Stimulated activated CD8-positive, alpha-beta memory T cell treated with anti-CD3 and anti-CD28 coated beads, Interleukin-7, amount 100 ng/mL, for 24 hours (primary cell): ENCODE data around the gene LDB3.
"Not testable (repeated sequence)": the region's sequence is repeated elsewhere in the genome, so short reads cannot be mapped to it uniquely, and the experiment has no call there.

Experiments used
- DNase-seq: peaks from one replicate; pipeline ENCODE4 v3.0.0-alpha.2; 2020; ENCODE audit warnings: low read depth

The LDB3 gene

GRCh38 chr10:86732771-86733170 is 64.5 kb downstream of the LDB3 start:
- DNase-seq, result no peak

DNA sequence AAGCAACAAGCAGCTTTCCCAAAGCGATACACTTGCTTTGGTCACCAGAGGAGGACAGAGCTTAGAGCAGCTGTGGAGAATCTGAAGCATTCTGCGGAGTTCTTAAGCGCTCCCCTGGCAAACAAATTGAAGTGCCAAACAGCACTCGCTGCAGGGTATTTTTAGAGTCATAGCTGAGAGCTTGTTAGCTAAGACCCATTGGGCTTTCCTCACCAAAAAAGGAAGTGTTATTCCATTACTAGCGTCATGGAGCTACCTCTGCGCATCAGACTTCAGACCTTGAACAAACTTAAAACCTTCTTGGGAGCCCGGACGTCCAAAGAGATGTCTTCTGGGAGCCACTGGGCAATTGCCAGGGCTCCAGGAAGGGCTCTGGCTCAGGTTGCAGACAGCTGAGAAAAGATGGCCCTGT is 65.0 kb downstream of the LDB3 start:
- no peak for DNase-seq

DNA sequence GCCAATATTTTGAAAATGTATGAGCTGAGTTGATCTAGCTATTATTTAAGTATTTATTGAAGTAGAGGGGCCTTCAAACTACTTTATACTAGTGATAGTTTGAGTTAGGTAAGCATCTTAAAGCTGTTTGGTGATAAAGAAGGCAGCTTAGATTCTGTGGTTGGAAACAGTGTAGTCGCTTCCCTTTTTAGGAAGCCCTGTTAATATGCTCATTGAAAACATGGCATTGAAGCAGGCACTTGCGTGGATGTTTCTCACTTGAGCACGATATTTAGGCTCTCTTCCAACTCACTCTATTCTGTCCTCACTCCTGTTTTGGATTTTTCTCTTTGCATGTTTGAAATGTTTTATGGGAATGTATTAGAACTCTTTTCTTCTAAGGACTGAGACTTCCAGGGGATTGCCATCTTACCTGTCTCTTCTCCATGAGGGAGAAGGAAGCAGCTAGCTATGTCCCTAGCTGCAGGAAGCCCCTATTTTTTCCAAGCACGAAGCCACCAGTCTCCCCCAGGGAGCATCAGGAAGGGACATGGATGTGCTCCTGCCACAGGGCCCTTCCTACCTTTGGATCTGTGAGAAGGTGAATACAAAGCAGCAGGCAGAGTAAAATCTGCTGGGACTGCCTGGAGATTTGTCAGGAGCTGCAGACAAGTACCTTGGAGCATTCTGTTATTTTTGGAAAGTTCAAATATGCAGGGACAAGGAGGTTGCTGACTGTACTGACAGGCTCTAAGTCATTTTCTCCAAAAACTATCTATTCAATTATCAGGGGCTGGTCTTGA is 66.1 kb downstream of the LDB3 start:
- no peak for DNase-seq

- DNase-seq, result not testable (repeated sequence)
Observed at GRCh38 chr10:86735278-86735677, 67.0 kb downstream of the LDB3 start.

GRCh38 chr10:86742230-86742629 is 73.9 kb downstream of the LDB3 start:
- no peak for DNase-seq

DNA sequence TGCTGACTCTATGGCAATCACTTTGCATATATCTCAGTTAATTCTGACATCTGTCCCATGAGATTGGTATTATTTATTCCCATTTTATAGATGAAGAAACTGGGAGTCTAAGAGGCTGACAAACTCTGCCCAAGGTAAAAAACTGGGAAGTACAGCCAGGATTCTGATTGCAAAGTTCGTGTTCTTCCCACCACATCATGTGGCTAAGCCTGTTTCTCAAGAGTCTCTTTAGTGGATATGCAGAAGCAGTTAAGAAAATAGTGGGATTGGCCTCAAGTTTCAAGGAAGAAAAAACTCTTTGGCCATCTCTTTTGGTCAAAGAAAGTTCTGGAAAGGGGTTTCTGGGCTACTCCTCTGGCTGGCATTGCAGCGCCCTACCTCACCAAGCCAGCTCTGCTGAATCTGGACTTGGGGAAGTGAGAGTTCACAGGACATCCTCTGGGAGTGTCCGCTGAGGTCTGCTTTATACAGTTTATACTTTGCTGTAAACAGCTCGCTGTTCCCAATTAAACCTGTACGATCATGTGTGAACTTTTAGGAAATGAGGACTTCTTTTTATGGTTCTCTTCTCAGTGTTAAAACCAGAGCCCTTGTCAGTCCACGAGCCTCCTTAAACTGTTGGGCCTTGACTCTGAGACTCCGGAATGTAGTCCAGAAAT is 75.9 kb downstream of the LDB3 start:
- DNase-seq, result no peak

GRCh38 chr10:86747796-86748581 is 79.7 kb downstream of the LDB3 start:
- no peak for DNase-seq

DNA sequence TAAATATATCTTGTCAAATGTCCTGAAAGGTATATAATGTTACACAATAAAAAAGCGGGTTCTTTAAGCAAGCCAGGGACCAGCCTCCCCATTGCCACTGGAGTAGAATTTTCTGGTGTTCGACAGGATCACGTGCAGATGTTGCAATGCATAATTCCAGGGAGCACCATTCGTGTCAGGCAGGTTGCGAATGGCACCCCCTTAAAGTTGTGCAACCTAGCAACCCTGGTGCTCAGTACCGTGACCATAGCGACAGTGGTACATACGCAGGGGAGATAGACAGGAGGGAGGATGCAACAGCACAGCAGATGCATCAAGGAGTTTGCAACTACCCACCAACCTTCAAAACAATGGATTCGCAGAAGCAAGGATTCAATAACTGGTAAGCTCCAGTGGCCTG is 81.5 kb downstream of the LDB3 start:
- DNase-seq, result no peak

GRCh38 chr10:86751477-86751876 is 83.2 kb downstream of the LDB3 start:
- DNase-seq, result no peak

DNA sequence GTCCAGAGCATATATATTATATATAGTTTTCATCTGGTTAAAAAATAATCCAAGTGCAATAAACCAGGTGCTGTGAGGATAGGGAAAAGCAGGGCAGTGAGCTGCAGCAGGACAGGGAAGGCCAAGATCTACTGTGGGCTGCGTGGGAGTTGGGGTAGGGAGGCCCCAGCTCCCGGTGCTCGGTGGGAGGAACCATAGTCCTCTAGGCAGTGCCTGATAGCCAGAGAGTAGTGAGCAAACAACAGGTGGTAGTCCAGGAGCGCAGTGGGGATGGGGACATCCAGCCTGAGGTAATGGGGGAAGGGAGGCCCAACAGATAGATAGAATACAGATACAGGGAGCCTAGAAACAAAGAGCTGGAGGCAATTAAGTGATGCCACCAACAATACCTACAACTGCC is 84.0 kb downstream of the LDB3 start:
- no peak for DNase-seq

DNA sequence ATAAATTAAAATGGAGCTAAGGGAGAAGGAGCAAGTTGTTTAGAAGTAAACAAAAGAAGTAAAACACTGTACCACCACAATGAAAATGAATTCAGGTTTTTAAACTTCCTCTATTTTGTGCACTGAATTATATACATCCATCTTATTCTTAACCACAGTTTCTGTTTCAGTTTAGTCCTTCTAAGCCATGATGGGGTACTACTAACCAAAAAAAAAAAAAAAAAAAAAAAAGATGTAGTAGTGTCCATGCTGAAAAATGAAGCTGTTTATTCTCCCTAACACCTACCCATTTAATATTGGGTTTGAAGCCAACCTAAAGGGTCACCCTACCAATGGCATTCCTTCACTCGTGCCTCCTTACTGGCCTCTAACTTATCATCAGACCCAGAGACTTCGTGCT is 84.7 kb downstream of the LDB3 start:
- no peak for DNase-seq

DNA sequence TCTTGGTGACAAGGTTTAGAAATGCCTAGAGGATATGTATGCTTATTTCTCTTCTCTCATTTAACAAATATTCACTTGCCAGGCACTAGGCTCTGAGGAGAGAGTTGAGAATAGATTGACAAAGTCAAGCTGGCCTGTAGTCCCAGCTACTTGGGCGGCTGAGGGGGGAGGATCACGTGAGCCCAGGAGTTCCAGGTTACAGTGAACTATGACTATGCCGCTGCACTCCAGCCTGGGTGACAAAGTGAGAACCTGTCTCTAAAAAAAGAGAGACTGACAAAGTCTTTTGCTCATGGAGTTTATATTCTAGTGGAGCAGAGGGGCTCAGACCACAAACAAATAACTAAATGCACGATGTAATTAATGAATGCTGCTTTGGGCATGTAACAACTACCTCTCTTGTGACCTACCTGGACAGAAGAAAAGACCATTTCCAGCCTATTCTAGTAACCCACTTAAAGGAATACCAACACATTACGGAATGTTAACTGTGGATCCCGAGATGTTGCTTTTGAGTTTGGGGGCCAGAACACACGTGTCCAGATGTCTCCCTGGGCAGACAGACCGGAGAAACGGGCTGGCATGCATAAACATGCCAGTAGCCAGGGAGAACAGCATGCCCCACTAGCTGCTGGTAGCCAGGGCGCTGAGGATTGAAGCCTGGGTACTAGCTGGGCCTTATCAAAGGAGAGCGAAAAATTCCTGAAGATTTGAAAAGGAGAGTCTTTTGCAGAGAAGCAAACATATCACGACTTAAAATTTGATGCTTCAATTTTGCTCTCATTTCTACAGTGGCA is 85.5 kb downstream of the LDB3 start:
- no peak for DNase-seq

- no peak for DNase-seq
Observed at GRCh38 chr10:86755454-86755739, 87.1 kb downstream of the LDB3 start.

- DNase-seq, result peak; percentile 68
Observed at GRCh38 chr10:86755740-86756510, 87.6 kb downstream of the LDB3 start.

DNA sequence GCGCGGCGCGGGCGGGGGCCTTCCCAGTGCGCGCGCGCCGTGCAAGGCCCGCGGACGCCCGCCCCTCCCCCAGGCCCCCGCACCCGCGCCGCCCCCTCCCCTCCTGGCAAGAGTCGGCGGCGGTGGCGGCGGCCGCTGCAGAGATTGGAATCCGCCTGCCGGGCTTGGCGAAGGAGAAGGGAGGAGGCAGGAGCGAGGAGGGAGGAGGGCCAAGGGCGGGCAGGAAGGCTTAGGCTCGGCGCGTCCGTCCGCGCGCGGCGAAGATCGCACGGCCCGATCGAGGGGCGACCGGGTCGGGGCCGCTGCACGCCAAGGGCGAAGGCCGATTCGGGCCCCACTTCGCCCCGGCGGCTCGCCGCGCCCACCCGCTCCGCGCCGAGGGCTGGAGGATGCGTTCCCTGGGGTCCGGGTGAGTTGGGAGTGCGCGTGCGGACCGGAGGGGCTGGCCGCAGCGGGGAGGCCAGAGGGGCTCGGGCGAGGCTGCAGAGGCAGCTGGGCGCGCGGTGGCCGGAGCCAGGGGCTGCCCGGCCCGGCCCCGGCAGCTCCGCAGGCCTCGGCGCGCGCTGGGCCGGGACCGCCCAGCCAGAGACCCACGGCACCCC is 88.3 kb downstream of the LDB3 start, which contains the start of gene BMPR1A:
Gene BMPR1A (plus strand): TSS at position 109 of the 602 bp plus-strand sequence. CDS start 119,400 bp downstream, outside the sequence.
- DNase-seq, result no peak

- no peak for DNase-seq
Observed at GRCh38 chr10:86757113-86757972, 89.0 kb downstream of the LDB3 start.

GRCh38 chr10:86758189-86759072 is 90.1 kb downstream of the LDB3 start:
- DNase-seq, result no peak

DNA sequence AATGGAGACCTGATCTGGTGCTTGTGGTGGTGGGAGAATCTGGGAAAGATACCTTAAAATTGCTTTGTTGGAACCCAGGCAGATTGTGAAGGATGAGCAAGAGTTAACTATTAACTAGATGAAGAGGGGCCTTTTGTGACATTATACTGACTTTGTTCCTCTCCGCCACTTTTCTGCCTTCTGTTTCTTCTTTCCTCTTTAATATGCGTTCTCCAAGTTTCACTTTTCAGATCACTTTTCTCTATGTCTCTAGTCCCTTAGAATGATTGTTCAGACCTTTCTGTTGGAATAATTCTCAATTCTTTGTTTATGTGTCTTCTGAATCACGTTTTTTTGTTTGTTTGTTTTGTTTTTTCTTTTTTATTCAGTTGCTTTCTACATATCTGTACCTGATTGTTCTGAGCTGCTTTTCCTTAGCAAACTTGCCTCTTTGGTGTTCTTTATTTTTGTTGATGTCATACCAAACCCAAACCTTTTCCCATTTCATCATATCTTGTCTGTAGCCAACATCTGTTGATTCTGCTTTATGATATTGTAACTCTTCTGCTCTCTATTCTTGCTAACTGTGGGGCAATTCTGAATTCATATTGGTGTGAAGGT is 90.9 kb downstream of the LDB3 start:
- DNase-seq, result no peak

DNA sequence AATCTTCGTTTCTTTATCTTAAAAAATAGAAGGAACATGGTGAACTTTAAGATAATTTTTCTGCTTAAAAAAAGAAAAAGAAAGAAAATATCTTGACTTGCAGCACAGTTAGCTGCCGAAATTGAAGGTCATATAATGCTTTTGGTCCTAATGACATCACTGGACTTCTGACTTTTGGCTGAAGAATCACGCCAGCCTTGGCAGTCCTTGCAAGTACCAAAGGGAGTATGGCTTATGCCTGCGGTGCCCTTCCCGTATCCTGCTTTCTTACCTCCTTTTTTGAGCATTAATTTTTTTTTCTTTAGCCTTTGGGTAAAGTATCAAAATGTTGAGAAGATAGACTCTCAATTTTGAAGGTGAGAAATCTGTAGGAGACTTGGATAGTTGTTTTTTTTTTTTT is 95.1 kb downstream of the LDB3 start:
- no peak for DNase-seq
